ENCODE measurements around the gene KCNJ16.

GRCh38 chr17:70169709-70170597 is 94.9 kb downstream of the KCNJ16 start:
- TF ChIP-seq EP300 (IDR thresholded peaks at IDR 0.05; ENCODE audit: borderline replicate concordance) = no peak
- no peak for TF ChIP-seq EGR1 (IDR thresholded peaks at IDR 0.05)
- TF ChIP-seq MAX (IDR thresholded peaks at IDR 0.05) = no peak
- no peak for TF ChIP-seq TCF12 (IDR thresholded peaks at IDR 0.05; ENCODE audit: low read depth)
- no peak for TF ChIP-seq TEAD4 (IDR thresholded peaks at IDR 0.05)
- no peak for TF ChIP-seq CREB1 (IDR thresholded peaks at IDR 0.05; ENCODE audit: low read depth)
- no peak for TF ChIP-seq NFIC (IDR thresholded peaks at IDR 0.05)
- TF ChIP-seq YY1 (IDR thresholded peaks at IDR 0.05; ENCODE audit: low read depth) = no peak
